Fibroblast of gingiva (primary cell): ENCODE measurements around the gene MCC.

Source experiments
- DNase-seq: peaks from one replicate; pipeline ENCODE4 v3.0.0-alpha.2; 2011; ENCODE audit warnings: low read depth

The MCC gene

GRCh38 chr5:113319256-113320053 is 168.8 kb downstream of the MCC start:
- DNase-seq, result no peak

- no peak for DNase-seq
Measured at GRCh38 chr5:113317636-113318035, 170.6 kb downstream of the MCC start.

DNA sequence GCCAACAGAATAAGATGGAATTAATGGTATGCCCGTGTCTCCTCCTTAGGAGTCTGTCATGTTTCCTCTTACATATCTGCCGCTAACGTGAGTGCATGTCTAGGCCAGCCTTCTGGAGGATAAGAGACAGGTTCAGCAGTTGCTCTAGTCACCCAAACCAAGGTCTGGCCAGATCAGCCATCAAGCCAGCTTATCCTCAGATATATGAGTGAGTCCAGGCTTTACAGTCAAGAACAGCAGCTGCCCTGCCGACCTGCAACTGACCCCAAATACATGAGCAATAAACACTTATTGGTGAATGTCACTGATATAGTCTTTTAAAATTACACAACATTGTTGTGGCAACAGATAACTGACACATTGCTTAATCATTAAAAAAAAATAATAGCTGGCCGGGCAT is 177.0 kb downstream of the MCC start:
- DNase-seq, result no peak

DNA sequence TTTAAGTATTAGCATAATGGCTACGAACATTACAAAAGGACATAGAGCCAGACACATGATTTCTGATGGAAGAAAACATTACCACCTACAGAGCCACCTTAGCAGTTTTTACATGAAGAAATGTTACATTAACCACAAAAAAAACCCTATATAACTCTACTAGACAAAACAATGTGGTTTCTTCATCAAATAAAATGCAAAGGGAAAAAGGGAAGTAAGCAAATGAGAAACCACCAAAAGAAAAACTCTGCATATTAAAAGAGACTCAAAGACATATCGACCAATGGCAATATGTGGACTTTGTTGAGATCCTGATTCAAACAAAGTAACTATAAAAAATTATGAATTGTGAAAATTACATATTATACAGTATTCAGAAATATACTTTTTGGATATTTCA is 186.1 kb downstream of the MCC start:
- DNase-seq, result no peak

DNA sequence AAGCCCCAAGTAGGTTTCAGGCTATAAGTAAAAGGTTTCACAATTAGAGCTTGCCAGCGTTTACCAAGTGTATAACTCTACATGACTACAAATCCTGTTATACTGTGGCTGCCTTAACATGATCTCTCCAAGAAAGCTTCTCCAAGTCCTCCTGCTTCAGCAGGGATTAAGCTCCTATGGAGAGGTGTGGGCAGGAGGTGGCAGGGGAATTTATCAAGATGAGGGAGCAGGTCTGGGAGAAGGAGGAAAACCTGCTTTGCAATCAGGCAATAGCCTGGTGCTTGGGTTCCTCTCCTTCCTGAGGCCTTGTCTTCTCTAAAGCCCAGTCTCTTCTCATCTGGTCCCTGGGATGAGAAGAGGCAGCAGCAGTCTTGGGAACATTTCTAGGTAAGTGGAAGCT is 188.7 kb downstream of the MCC start:
- DNase-seq, result no peak

- DNase-seq, result no peak
Measured at GRCh38 chr5:113296676-113297075, 191.6 kb downstream of the MCC start.

DNA sequence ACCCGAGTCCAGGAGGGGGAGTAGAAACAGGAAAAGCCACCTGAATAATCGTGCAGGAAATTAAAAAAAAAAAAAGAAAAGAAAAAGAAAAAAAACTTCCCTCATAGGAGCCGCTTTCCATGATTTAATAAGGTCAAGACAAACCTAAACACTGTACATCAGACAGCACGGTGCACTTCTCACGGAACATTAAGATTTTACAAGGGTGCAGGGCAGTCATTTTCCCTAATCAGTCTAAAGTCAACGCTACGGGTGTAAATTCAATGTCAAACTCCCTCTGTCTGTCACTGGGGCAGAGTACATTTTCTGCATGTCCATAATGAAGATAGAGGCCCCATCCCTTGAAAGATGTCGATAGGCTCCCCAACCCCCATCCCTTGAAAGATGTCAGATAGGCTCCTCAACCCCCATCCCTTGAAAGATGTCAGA is 193.1 kb downstream of the MCC start:
- no peak for DNase-seq

- peak; percentile 89 for DNase-seq
Measured at GRCh38 chr5:113294311-113295110, 193.7 kb downstream of the MCC start.

DNA sequence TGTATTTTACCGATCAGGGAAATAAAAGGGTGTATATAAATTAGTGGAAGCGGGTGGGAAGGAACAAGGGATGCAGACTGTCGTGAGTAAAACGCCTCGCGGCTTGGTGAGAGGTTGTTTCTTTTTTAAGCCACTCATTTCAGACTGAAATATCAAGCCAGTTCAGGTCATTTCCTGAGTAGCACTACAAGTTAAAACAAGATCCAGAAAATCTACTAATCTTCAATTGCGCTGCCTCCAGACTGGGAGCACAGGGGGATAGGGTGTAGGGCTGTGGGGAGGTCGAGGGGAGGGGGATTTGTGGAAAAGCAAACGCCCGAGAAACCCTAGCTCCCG is 194.3 kb downstream of the MCC start:
- DNase-seq, result peak; percentile 10

GRCh38 chr5:113293068-113293974 is 194.9 kb downstream of the MCC start:
- DNase-seq, result no peak

GRCh38 chr5:113292462-113292861 is 195.8 kb downstream of the MCC start:
- no peak for DNase-seq

- no peak for DNase-seq
Measured at GRCh38 chr5:113283558-113283957, 204.7 kb downstream of the MCC start.

DNA sequence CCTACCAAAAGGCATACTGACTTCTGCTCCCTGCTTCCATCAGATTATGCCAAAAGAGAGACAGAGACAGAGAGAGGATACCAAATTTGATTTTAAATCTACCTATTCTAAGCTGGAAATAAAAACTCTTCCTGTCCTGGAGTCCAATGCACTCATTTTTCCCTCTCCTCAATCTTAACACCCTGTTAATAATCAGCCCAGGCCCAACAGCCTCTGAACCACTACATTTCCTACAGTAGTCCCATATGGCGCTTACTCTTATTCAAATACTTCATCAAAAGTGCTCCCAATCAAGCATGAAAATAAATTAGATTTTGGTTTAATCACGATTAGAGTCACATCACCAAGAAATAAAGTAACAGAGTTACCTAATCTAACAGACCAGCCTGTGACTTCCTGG is 205.8 kb downstream of the MCC start:
- no peak for DNase-seq

GRCh38 chr5:113281194-113281593 is 207.1 kb downstream of the MCC start:
- no peak for DNase-seq

GRCh38 chr5:113280541-113280940 is 207.7 kb downstream of the MCC start:
- DNase-seq, result no peak

GRCh38 chr5:113278976-113279375 is 209.3 kb downstream of the MCC start:
- DNase-seq, result no peak

- no peak for DNase-seq
Measured at GRCh38 chr5:113276493-113276892, 211.8 kb downstream of the MCC start.

DNA sequence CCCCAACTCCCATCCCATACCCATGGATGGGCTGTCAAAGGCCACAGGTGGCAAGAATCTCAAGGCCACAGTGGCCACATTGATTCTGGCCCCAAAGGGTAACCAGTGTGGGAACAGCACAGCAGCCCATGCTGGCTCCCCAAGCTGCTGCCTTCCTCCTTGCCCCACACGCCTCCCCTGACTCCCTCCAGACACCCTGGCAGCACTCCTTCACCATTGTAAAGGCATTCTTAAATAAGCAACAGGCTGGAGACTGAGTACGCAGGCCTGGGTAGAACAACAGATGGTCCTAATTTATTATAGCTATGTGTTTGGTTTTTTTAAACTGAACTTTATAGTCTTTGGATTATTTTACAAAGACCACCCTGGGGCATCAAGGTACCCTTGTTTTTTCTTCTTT is 212.3 kb downstream of the MCC start:
- DNase-seq, result peak; percentile 44

DNA sequence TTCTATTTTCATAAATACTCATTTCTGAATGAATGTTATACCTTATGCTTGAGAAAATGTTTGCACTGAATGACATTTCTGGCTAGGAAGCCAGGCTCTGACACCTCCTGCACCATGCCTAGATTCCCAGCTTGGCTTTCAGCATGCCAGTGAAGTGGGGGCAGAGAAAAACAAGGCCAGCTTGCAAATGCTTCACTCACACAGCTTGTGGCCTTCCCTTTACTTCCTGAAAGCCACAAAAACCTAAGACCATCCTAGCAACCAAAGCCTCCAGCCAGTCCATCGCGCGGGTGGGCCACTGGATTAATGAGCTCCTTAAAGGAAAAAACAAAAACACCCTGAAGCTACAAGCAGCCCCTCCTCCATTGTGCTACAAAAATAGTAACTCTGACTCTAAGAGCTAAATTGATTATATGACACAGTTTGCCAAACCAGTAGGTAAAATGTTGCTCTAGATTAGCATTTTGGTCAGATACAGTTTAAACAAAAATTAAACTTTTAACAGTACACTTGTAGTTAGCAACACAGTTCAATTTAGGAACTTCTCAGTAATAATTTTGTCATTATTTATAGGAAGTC is 213.3 kb downstream of the MCC start:
- no peak for DNase-seq

DNA sequence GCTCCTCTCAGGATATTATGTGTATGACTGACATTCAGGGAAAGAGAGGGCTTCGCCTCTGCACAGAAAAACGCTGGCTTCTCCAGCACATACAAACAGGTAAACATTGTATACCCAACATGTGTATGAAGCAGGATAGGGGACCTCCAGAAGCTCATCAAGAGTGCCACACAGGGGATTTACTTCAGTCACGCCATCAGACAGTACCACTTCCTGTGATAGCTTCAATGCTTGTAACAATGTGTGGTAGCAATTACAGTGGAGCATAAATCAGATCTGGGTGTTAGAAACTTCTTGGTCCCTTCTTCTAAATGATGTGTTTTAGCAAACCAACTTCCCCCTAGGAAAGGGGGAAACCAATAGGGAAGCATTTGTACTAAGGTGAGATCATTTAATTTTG is 214.3 kb downstream of the MCC start:
- no peak for DNase-seq

DNA sequence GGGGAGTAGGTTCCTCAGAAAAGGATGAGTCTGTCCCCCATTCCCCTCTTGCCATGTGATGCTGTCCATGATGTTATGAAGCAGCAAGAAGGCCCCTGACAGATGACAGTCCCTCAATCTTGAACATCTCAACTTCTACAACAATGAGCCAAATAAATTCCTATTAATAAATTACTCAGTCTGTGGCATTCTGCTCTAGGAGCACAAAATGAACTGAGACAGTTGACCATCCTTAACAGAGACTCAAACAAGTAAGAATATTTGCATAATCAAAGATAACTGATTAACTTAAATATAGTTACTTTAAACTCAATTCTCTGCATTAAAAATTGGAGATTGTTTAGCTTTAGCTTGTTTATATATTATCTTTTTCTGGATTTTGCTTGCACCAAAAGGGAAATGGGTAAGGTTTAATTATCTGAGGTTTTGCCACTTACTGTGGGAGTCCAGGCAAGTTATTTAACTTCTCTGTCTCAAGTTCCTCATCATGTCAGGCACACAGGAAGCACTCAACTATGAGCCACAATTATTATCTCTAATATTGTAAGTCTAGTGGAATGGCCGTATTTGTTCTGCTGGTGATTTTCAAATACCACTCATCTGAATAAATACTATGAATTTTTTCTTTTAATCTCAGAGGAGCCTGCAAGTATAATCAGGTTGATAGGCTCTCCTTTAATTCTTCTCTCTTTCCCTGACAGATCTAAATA is 216.4 kb downstream of the MCC start:
- no peak for DNase-seq

- no peak for DNase-seq
Measured at GRCh38 chr5:113271015-113271414, 217.2 kb downstream of the MCC start.
